Neuronal stem cell (in vitro differentiated cells): ENCODE results near the gene GRIP1.

Source experiments
- DNase-seq: peaks from one replicate; pipeline ENCODE4 v3.0.0-alpha.2; 2013; ENCODE audit warnings: low spot score
- H2AFZ ChIP-seq: one replicate; pipeline ENCODE4 v1.6.1; 2013; ENCODE audit warnings: mild to moderate bottlenecking, low read length, inconsistent platforms
- H2AK5ac ChIP-seq: 2 replicates; pipeline ENCODE4 v1.6.1; 2013; ENCODE audit warnings: low read depth, mild to moderate bottlenecking, inconsistent platforms, low read length, moderate library complexity, mixed read lengths
- H2BK120ac ChIP-seq: 2 replicates; pipeline ENCODE4 v1.6.1; 2013; ENCODE audit warnings: low read depth, mild to moderate bottlenecking, inconsistent platforms, low read length, moderate library complexity, mixed read lengths
- H2BK12ac ChIP-seq: one replicate; pipeline ENCODE4 v1.6.1; 2013; ENCODE audit warnings: low read length, inconsistent platforms
- H2BK15ac ChIP-seq: 2 replicates; pipeline ENCODE4 v1.6.1; 2013; ENCODE audit warnings: mild to moderate bottlenecking, low read length, inconsistent platforms, mixed read lengths
- H2BK5ac ChIP-seq: one replicate; pipeline ENCODE4 v1.6.1; 2013; ENCODE audit warnings: inconsistent platforms, mild to moderate bottlenecking, low read length, moderate library complexity
- H3K14ac ChIP-seq: one replicate; pipeline ENCODE4 v1.6.1; 2013; ENCODE audit warnings: low read length, inconsistent platforms
- H3K18ac ChIP-seq: 2 replicates; pipeline ENCODE4 v1.6.1; 2013; ENCODE audit warnings: low read length, inconsistent platforms
- H3K23ac ChIP-seq: 2 replicates; pipeline ENCODE4 v1.6.1; 2013; ENCODE audit warnings: low read depth, mild to moderate bottlenecking, mixed read lengths, low read length, inconsistent platforms; ENCODE audit not compliant: poor library complexity
- H3K27ac ChIP-seq: replicated peaks from 3 replicates; pipeline ENCODE4 v1.5.1; 2013; ENCODE audit warnings: low read length, inconsistent platforms
- H3K27me3 ChIP-seq, 3 experiments: 2 replicates each; pipeline ENCODE4 v1.6.1; 2013; ENCODE audit warnings: low read length in 3 of 3, mild to moderate bottlenecking in 2 of 3, inconsistent platforms in 1 of 3, low read depth in 1 of 3, mixed read lengths in 1 of 3, moderate library complexity in 1 of 3; ENCODE audit not compliant: control insufficient read depth in 3 of 3, insufficient read depth in 3 of 3
- H3K36me3 ChIP-seq, 2 donors: replicated peaks in 1 of 2; 2 replicates each; pipeline ENCODE4 v1.6.1; 2013; ENCODE audit warnings: low read length in 2 of 2; ENCODE audit not compliant: control insufficient read depth in 2 of 2, insufficient read depth in 2 of 2
- H3K4ac ChIP-seq: 2 replicates; pipeline ENCODE4 v1.6.1; 2013; ENCODE audit warnings: inconsistent platforms, mild to moderate bottlenecking, low read length, moderate library complexity
- H3K4me1 ChIP-seq, 2 donors: 1 replicate in 1 of 2; 2 replicates in 1 of 2; pipeline ENCODE4 v1.6.1; 2013; ENCODE audit warnings: low read length in 2 of 2, low read depth in 1 of 2; ENCODE audit not compliant: control insufficient read depth in 2 of 2, insufficient read depth in 1 of 2
- H3K4me2 ChIP-seq: one replicate; pipeline ENCODE4 v1.6.1; 2013; ENCODE audit warnings: mild to moderate bottlenecking, low read length, inconsistent platforms; ENCODE audit not compliant: insufficient read depth, poor library complexity, severe bottlenecking
- H3K4me3 ChIP-seq, 2 donors: 2 replicates each; pipeline ENCODE4 v1.5.1; 2013; ENCODE audit warnings: low read length in 2 of 2, mild to moderate bottlenecking in 2 of 2, inconsistent platforms in 1 of 2, moderate library complexity in 1 of 2
- H3K79me1 ChIP-seq: one replicate; pipeline ENCODE4 v1.6.1; 2013; ENCODE audit warnings: low read depth, mild to moderate bottlenecking, inconsistent platforms, low read length, moderate library complexity
- H3K9ac ChIP-seq: one replicate; pipeline ENCODE4 v1.6.1; 2013; ENCODE audit warnings: mild to moderate bottlenecking, low read depth, low read length, inconsistent platforms; ENCODE audit not compliant: poor library complexity
- H3K9me3 ChIP-seq, 2 donors: replicated peaks in 1 of 2; 2 replicates each; pipeline versions ENCODE3 to v1.6.1; 2013; ENCODE audit warnings: low read length in 2 of 2, mild to moderate bottlenecking in 2 of 2, inconsistent platforms in 1 of 2, low read depth in 1 of 2, mixed read lengths in 1 of 2, moderate library complexity in 1 of 2; ENCODE audit not compliant: control insufficient read depth in 2 of 2, insufficient read depth in 1 of 2
- H4K8ac ChIP-seq: one replicate; pipeline ENCODE4 v1.6.1; 2013; ENCODE audit warnings: low read depth, mild to moderate bottlenecking, inconsistent platforms, low read length, moderate library complexity
- H4K91ac ChIP-seq: one replicate; pipeline ENCODE4 v1.6.1; 2013; ENCODE audit warnings: low read length, low read depth, mild to moderate bottlenecking, inconsistent platforms; ENCODE audit not compliant: poor library complexity
- WGBS, 2 donors: extraction: QIAGEN DNeasy Blood & Tissue Kit; methylation state at CpG; one replicate each; pipeline ENCODE4 v1.1.7; 2013; ENCODE audit warnings: missing lambda C conversion rate in 2 of 2, mixed read lengths in 1 of 2; ENCODE audit not compliant: insufficient read length in 2 of 2, insufficient replicate concordance in 1 of 2; ENCODE audit errors: extremely low coverage in 2 of 2; 5-methylcytosine and 5-hydroxymethylcytosine counted together

Gene GRIP1

DNA sequence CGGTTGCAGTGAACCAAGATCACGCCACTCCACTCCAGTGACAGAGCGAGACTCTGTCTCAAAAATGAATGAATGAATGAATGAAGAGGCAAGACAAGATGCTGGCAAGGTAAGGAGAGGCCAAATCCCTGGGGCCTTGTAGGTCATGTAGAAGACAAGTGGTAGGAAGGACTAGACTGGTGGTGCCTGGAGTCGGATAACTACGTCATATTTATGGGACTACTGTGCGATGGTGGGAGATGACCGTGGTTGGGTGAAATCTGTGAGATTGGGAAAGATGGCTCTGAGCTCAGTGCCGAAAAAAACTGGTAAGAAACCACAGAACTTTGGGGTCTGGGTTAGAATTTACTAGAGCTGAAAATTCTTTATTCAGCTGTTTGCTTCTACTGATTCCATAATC is 326.0 kb downstream of the GRIP1 start:
- no CpG with 5 or more reads among the region's 8 CpGs for WGBS, 2 donors
- Histone ChIP-seq H3K23ac (no peak overlapping the region), H4K8ac (no peak overlapping the region), H3K27me3 (no peaks in the 10 kb centered on the region), H3K9me3 (no peaks in the 10 kb centered on the region), H3K36me3 (peaks cover 5 to 7% of the 10 kb centered on the region in 2 donors), H3K27ac (no peak overlapping the region), H3K4me1 (no peaks in the 10 kb centered on the region), H3K4me2 (no peak overlapping the region), H3K4ac (no peak overlapping the region), H3K9ac (no peak overlapping the region), H2AK5ac (no peak overlapping the region), H3K18ac (no peak overlapping the region), H3K4me3 (no peak overlapping the region), H3K14ac (no peak overlapping the region), H4K91ac (no peak overlapping the region), H3K79me1 (no peaks in the 10 kb centered on the region), H2BK15ac (no peak overlapping the region), H2BK5ac (no peak overlapping the region), H2BK12ac (no peak overlapping the region), H2AFZ (no peak overlapping the region), H2BK120ac (no peak overlapping the region)
- no peak for DNase-seq

DNA sequence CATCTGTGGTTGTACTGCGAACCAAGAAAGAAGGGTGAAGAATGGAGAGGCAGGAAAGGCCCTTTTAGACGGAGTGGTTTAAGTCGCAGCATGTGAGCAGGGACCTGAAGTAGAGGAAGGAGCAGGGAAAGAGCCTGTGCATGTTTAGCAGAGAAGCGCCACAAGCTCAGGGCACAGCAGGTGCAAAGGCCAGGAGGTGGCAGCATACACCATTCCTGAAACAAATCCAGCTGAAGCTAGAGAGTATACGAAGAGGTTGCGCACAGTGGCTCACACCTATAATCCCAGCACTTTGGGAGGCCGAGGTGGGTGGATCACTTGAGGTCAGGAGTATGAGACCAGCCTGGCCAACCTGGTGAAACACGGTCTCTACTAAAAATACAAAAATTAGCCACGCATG is 326.7 kb downstream of the GRIP1 start:
- no CpG with 5 or more reads among the region's 9 CpGs for WGBS, 2 donors
- no peak overlapping the region for H3K27ac ChIP-seq

DNA sequence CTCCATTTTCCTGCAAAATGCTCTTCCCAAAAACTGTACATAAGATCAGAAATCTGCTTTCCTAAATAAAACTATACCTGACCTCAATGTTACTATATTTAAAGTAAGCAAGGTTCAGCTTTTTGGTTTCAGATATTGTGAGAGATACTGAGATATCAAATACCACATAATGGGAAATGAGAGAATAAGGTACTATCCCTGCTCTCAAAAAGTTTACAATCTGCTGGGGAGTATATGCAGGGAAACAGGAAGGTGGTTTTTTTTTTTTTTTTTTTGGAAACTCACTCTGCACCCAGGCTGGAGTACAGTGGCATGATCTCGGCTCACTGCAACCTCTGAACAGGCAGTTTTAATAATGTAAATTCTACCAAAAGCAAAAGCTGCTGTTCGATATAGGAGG is 327.6 kb downstream of the GRIP1 start:
- Histone ChIP-seq H2BK12ac (no peak overlapping the region), H2AK5ac (no peak overlapping the region), H2BK5ac (no peak overlapping the region), H4K91ac (no peak overlapping the region), H3K9ac (no peak overlapping the region), H3K79me1 (no peaks in the 10 kb centered on the region), H3K4me1 (no peaks in the 10 kb centered on the region), H4K8ac (no peak overlapping the region), H3K14ac (no peak overlapping the region), H3K4ac (no peak overlapping the region), H2BK15ac (no peak overlapping the region), H3K18ac (no peak overlapping the region), H3K27ac (no peak overlapping the region), H2BK120ac (no peak overlapping the region), H3K23ac (no peak overlapping the region), H2AFZ (no peak overlapping the region), H3K9me3 (no peaks in the 10 kb centered on the region), H3K36me3 (peaks cover 5 to 11% of the 10 kb centered on the region in 2 donors), H3K4me2 (no peak overlapping the region), H3K4me3 (no peak overlapping the region), H3K27me3 (no peaks in the 10 kb centered on the region)
- WGBS, 2 donors: no CpG with 5 or more reads among the region's 2 CpGs
- no peak for DNase-seq

More for the DNA sequence above, 326.7 kb downstream of the GRIP1 start:
- DNase-seq: no peak
- H2BK5ac ChIP-seq: no peak overlapping the region
- H4K91ac ChIP-seq: no peak overlapping the region
- H2AFZ ChIP-seq: no peak overlapping the region
- H2BK120ac ChIP-seq: no peak overlapping the region
- no peaks in the 10 kb centered on the region for H3K79me1 ChIP-seq
- H3K4me2 ChIP-seq: no peak overlapping the region
- no peak overlapping the region for H3K23ac ChIP-seq
- no peaks in the 10 kb centered on the region for H3K4me1 ChIP-seq
- no peak overlapping the region for H3K9ac ChIP-seq
- no peak overlapping the region for H3K4ac ChIP-seq
- no peaks in the 10 kb centered on the region for H3K27me3 ChIP-seq
- H2BK12ac ChIP-seq: no peak overlapping the region
- H3K14ac ChIP-seq: no peak overlapping the region
- no peak overlapping the region for H3K4me3 ChIP-seq
- H2AK5ac ChIP-seq: no peak overlapping the region
- no peak overlapping the region for H2BK15ac ChIP-seq
- peaks cover 5 to 11% of the 10 kb centered on the region in 2 donors for H3K36me3 ChIP-seq
- H3K9me3 ChIP-seq: no peaks in the 10 kb centered on the region
- no peak overlapping the region for H3K18ac ChIP-seq
- no peak overlapping the region for H4K8ac ChIP-seq

DNA sequence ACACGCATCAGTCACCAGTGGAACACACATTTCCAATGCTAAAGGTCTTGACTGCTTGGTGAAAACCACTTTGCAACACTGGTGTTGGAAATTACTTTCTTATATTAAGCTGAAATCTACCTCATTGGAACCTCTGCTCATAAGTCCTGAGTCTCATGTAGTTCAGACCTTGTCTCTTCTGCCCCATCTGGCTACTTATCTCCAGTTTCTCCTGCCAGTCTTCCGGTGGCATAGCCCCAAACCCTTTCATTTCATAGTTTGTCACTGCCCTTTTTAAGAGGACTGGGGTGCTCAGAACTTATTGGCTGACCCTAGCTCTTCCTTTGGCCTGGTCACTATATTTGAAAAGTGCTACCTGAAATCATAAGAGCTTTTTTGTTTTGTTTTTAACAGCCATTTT is 332.9 kb downstream of the GRIP1 start:
- no peaks in the 10 kb centered on the region for H3K79me1 ChIP-seq
- no peak overlapping the region for H3K23ac ChIP-seq
- H3K14ac ChIP-seq: no peak overlapping the region
- peaks cover 2 to 34% of the 10 kb centered on the region in 2 donors for H3K36me3 ChIP-seq
- no peak overlapping the region for H2BK15ac ChIP-seq
- H2BK120ac ChIP-seq: no peak overlapping the region
- peaks cover 6 to 26% of the 10 kb centered on the region in 2 donors for H3K9me3 ChIP-seq
- no peak overlapping the region for H4K8ac ChIP-seq
- H2AK5ac ChIP-seq: no peak overlapping the region
- H3K9ac ChIP-seq: no peak overlapping the region
- no peak for DNase-seq
- H4K91ac ChIP-seq: no peak overlapping the region
- no peak overlapping the region for H3K18ac ChIP-seq
- no peak overlapping the region for H3K4ac ChIP-seq
- H3K4me2 ChIP-seq: no peak overlapping the region
- no peaks in the 10 kb centered on the region for H3K27me3 ChIP-seq
- no peak overlapping the region for H3K4me3 ChIP-seq
- WGBS, 2 donors: no CpG with 5 or more reads among the region's 2 CpGs
- H2AFZ ChIP-seq: no peak overlapping the region
- H3K4me1 ChIP-seq: no peaks in the 10 kb centered on the region
- no peak overlapping the region for H2BK12ac ChIP-seq
- H2BK5ac ChIP-seq: no peak overlapping the region
- H3K27ac ChIP-seq: no peak overlapping the region
